GM21515 (cell line): Measurements from ENCODE around the gene VWA3A.
"Not testable (repeated sequence)": the region's sequence is repeated elsewhere in the genome, so short reads cannot be mapped to it uniquely, and the experiment has no call there.

Experiments
- ATAC-seq: cut with Tn5 transposase; IDR thresholded peaks from one replicate; pipeline ENCODE4 v1.9.1; 2021; ENCODE audit not compliant: unreplicated experiment

Gene VWA3A, protein sequence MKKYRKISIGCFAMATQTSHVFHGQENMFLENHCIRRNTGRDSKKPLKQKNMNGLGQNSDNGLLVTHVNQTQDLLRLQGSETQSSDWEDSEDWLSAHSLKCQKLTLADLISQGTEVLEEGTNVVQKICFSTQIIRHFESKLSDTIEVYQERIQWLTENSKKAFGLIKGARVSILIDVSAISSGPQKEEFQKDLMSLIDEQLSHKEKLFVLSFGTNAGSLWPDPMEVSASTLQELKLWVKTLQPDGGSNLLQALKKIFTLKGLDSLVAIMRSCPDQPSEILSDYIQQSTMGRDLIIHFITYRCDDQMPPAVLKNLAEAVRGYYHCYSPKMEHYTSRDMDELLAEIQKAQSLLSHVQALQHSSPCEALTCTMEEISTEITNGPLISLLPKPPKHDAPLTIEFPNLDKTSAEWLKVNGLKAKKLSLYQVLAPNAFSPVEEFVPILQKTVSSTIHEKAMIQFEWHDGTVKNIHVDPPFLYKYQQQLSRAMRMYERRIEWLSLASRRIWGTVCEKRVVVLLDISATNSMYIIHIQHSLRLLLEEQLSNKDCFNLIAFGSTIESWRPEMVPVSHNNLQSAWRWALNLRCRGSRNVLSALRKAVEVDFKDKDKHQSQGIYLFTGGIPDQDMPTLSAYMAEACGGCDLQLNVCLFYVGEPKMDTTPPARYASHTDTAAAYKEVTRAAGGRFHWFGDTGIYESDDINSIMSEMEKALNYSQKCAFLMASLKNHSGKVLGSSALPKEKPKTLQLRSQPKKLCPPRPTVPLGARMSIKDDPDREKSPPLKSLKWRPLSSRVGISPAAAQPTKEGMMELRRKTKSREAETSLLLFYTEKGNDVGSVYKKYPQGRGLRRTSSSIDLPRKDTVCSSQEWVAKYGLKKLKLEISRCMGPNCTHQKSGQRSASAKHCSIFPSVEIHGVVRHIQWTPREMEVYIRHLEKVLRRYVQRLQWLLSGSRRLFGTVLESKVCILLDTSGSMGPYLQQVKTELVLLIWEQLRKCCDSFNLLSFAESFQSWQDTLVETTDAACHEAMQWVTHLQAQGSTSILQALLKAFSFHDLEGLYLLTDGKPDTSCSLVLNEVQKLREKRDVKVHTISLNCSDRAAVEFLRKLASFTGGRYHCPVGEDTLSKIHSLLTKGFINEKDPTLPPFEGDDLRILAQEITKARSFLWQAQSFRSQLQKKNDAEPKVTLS

DNA sequence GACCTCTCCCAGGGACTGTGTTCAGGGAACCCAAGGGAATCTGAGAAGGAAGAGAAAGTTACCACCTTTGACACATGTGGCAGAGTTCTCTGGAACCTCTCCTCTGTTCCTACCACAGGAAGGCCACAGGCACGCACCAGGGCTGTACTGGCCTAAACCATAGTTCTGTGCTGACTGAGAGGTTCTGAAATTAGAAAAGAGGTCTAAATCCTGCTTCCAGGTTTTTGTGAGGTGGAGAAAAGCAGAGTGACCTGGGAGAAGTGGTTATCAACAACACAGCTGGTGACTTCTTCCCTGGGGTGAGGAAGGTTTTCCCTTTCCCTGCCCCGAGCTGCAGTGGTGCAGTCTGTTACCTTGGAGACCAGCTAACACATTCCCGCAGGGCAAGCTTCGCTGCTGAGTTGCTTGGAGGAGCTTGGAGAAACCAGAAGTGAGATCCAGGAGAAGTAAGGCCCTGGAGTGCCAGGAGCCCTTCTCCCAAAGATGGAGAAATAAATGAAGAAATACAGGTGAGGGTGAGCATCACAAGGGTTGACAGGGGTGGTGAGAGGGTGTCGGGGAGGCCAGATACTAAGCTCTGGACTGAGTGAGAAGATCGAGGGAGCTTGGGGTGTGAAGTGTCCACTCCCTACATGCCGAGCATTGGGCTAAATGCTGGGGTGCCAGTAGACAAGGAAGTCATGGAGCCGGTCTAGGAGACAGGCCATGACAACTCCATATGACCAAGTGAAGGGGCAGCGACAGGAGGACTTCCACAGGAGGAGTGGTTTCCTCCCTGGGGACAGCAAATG, at the start of gene VWA3A:
TSS of gene VWA3A (plus strand) at position 399 of the 791 bp plus-strand sequence. CDS start at position 496, 97 bp downstream.
- no peak for ATAC-seq

DNA sequence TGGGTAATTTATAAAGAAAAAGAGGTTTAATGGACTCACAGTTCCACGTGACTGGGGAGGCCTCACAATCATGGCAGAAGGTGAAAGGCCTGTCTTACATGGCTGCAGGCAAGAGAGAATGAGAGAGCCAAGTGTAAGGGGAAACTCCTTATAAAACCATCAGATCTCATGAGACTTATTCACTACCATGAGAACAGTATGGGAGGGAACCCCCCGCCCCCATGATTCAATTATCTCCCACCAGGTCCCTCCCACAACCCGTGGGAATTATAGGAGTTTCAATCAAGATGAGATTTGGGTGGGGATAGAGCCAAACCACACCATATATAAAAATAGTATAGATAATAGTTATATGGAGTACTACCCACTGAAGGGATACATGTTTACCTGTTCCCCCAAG, 48.5 kb upstream of the VWA3A start:
- not testable (repeated sequence) for ATAC-seq

DNA sequence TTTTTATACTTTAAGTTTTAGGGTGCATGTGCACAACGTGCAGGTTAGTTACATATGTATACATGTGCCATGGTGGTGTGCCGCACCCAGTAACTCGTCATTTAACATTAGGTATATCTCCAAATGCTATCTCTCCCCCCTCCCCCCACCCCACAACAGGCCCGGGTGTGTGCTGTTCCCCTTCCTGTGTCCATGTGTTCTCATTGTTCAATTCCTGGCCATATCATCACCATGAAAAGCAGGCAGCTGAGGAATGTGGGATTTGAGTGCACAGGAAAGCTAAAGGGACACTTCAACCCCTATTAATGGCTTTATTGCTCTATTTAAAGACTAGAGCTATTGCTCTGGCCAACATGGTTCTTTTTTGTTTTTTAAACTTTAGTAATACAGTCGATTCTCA, 46.5 kb upstream of the VWA3A start:
- not testable (repeated sequence) for ATAC-seq

DNA sequence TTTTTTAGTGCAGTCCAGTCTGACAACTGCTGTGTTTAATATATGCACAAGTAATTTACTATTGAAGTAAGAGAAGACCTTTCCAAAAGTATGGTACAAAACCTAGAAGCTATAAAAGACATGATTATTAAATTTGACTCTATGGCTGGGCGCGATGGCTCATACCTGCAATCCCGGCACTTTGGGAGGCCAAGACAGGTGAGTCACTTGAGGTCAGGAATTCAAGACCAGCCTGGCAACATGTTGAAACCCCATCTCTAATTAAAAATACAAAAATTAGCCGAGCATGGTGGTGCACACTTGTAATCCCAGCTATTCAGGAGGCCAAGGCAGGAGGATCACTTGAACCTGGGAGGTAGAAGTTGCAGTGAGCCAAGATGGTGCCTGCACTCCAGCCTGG, 41.4 kb upstream of the VWA3A start:
- ATAC-seq: no peak

DNA sequence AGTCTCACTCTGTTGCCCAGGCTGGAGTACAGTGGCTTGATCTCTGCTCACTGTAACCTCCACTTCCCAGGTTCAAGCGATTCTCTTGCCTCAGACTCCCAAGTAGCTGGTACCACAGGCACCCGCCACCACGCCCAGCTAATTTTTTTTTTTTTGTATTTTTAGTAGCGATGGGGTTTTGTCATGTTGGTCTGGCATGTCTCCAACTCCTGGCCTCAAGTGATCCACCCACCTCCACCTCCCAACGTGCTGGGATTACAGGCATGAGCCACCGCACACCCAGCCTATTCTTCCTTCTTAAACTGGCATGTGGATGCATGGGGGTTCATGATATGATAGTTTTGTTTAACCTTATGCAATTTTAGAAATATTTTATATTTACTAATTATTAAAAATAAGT, 39.4 kb upstream of the VWA3A start:
- no peak for ATAC-seq

DNA sequence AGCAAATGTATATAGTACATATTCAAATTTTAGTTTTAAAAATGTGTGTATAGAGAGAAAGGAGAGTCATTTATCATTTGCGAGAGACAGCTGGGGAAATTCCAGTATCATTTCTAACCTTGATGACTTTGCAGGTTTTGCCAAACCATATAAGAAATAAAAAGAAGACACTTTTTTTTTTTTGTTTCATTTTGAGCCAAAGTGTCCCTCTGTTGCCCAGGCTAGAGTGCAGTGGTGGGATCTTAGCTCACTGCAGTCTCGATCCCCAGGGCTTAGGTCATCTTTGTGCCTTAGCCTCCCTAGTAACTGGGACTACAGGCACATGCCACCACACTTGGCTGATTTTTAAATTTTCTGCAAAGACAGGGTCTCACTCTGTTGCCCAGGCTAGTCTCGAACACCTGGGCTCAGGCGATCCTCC, 38.4 kb upstream of the VWA3A start:
- ATAC-seq: no peak

DNA sequence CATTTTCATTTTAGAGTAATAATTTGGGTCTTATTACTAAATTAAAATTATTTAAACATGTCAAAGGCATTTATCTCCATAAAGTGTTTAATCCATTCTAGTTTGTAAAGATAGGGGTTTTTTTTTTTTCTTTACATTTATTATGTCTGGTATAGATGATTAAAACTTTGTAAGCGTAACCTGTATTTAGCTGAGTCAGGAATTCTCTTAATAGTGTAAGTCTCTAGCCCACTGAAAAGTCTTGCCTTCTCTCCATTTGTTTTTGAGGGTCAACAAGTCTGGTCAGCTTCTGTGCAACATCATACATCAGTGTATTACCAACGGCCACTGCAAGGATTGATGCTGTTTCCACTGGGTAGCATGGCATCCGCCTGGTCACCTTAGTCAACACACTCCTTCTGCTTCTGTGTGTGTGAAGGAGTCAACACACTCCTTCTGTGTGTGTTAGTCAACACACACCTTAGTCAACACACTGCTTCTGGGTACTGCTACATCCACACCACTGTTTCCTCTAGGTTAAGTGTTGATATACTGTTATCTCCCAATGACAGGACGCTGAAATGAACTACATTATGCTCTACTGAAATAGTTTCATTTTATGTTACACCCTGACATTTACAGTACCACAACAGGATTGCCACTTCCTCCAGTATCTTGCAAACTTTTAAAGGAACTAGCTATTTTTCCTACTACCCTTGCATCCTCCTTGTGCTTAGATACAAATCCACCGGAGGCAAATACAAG, 37.3 kb upstream of the VWA3A start:
- ATAC-seq: no peak

DNA sequence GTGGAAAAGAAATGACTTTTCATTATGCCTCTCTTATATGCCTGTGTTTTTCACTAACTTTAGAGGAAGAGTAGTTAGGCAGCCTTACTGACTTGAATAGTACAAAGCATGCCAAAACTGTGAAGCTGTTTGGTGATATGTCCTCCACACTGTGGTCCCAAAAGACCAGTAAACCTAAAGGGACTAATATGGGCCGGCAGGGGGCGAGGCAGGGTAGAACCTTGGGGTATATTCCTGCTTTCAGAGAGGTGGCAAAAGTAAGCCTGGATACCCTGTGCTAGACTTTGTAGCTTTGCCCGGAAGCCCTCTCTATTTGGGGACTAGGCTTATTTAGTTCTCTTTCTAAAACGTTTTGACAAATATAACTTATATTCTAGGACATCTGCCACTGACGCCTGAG, 36.5 kb upstream of the VWA3A start:
- ATAC-seq: no peak

DNA sequence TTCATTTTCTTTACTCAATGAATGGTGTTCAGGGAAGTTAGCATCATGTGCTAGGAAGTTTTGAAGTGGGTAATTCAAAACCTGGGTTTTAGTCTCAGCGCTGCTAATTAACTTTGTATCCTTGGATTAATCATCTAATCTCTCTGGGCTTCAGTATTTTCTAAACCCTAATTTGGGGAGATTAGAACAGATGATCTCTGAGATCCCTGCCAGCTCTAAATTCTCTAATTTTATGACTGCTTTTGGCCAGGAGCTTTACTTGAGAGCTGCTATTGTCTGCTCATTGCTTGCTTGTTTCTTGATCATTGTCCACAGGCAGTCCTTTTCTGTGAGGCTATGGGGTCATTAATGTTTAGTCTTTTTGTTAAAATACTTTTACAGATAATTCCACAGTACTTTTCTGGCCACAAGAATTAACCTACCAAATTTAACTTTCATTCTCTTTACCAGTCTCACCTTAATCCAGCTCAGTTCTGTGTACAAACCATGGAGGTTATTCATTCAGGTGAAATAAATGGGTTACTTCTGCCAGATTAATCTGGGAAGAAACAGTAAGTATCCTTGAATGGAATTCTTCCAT, 28.4 kb upstream of the VWA3A start:
- no peak for ATAC-seq

DNA sequence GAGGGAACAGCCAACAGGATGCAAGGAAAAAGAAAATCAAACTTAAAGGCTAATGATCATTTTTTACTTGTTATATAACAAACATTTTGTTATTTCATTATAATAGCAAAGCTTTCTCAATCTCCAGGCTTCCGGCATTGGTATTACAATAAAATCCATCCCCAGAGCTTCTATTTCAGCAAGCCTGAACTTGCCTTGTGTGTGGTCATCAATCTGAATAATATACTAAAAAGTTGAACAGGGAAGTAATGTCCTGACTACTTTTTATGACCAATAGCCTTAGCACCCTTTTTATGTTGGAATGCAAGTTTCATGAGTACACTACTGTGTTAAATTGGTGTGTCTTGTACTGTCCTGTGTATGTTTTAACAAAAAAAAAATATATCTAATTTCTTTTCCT, 27.1 kb upstream of the VWA3A start:
- ATAC-seq: no peak

DNA sequence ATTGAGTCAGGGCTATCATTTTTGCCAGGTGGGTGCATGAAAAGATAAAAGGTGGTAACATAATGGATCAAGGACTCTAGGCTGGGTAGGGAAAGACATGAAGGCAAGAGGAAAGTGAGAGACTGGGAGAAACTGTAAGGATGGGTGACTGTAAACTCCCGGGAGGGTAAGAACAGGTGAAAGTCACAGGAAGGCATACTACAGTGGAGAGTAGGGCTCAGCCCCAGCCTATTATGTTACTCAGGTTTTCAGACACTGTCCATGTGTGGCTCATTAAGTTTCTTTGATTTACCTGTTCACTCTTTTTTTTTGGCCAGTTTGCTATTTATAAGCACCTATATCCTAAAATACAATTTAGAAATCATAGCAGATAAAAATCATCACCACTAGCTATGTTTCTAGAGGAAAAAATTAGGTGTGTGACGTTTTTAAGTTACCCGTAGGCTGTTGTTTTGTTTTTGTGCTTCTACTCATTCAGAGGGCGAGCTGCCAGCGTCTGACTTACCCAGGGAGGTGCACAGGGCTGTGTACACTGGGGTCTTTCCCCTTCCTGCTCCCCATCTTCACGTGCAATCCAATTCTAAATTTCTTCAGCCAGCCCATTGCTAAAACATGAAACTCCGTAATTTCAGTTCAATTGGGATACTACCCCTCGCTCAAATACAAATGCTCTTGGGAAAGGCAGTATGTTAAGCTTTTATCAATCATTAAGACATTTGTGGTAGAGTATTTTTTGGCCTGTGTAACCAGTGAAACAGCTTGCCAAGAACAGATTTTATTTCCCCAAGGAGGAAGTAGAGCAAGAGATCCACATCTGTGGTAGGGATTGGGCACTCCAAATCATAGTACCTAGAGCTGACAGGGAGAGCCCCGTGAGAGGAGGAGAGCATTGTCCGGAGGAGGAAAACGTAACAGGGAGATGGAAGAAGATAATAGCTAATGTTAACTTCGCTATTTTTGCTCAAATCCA, 21.7 kb upstream of the VWA3A start:
- no peak for ATAC-seq

DNA sequence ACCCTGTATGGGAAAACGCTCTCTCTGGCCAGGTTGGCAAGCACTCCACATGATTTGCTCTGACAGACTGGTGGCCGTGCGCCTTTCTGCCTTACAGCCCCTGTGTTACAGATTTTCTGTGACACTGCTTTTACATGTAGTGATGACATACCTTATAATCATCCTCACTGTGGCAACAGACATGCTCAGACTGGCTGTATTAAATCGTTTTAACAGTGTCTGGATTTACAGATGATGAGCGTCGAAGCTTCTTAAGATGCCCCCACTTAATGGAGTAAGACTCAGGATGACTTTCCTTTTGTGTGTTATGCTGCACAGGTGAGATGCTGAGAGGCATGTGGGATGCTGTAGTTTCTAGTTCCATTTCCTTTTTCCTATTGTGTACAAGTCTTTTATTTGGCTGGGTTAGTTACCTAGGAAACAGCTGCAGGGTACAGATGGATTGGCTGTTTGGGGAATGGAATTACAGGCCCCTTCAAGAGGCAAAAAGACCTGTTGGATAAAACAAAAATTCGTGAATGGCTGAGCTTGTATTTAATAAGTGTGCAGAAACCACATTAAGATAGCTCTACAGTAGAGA, 20.9 kb upstream of the VWA3A start:
- ATAC-seq: no peak

DNA sequence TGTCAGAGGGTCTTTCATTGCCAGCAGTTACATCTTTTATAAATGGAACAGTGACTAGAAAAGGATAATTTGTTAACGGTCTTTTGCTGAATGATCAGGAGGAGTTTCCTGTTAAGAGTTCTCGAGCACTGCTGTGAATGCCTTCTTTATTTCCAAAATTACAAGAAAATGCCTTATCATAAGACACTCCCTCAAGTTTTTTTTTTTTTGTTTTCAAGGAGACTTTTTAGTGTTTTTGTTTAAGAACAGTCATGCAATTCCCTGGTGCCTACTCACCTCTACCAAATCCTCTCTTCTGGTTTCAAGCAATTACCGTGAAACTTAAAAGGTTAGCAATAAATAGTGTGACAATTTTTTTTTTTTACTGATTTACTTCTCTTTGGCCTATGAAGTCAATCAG, 19.0 kb upstream of the VWA3A start:
- ATAC-seq: no peak

DNA sequence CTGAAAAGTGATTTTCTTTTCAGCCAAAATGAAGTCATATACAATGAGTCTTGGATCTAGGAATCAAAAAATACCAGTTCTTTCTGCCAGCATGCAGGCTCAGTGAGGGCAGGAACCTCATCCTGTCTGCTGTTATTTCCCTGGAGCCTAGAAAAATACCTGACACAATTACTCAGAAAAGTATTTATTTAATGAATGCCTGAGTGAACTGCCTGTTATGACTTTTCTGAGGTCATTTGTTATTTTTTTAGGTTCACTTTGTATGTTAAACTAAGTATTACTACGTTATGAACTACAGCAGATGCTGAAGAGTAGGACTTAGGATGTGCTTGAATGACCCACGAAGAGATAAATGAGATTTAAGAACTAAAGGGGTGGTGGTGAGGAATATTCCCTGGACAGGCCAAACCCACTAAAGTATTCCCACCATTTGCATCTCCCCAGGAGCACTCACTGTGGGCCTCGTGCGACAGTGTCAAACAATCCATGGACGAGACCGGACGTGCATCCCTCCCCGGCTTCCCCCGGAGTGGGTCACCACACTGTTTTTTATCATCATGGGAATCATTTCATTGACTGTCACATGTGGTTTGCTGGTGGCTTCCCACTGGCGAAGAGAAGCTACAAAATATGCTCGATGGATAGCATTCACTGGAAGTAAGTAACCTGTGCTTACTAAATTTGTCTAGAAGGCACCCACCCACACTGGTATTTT, 17.1 kb upstream of the VWA3A start:
- ATAC-seq: no peak

DNA sequence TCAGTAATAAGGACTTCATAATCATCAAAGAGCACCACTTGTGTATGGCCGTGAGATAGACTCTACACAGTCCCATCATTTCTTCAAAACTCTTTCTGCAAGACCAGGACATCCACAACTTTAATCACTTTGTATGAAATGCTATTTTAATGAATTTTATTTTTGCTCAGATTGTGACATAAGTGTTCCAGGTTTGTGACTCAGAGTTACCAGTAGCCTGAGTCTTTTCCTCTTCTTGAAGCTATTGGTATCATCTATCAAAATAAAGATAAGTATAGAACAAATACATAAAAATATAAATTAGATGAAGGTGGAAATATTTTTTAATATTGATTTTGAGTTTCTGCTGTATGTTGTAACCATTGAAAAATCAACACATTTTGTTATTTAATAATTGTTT, 16.6 kb upstream of the VWA3A start:
- ATAC-seq: no peak

DNA sequence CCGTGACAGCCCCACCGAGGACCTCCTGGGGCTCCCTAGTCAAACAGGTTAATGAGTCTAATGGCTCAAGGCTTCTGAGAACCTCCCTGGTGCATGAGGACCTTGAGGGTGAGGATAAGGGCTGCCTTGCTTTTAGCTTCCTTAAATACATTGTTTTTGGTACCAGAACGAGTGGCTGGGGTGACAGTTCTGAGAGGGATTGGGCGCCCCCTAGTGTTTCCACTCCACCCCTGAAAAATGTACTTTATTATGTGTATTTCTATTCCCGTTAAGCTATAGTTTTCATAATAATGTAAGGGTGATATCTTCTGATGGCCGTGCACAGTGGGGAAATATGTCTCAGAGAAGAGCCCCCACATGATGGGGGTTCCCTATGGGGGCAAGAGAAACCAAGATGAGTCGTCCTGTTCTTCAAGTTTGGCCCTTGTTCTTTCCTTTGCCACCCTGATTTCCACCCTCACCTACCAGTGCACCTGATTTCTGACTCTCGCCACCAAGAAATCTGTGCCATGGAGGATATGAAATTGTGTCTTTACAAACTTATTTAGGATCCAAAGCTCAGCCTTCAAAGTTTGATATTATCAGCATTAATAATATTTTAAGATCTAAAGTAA, 14.5 kb upstream of the VWA3A start:
- no peak for ATAC-seq

DNA sequence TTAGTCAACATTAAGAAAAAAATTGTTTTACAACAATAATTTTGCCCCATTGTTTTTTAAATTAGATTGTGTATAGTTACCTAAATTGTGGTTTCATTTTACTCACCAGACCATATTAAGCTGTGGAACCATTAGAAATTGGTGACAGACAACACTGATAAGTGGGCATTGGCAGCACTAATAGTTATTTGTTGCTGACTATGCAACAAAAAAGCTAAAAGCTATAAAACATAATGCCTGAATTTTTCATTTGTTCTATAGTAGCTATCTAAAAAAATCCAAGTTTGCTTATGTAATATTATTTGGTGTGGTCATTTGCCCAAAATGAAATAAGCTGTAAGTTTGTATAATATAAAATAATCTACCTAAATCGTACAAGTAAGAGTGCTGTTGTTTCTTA, 13.7 kb upstream of the VWA3A start:
- ATAC-seq: no peak
